ENCODE data around the gene NMS. TPM values are rescaled to one million over a fixed set of nuclear protein-coding genes. Genes with fewer than 3 reads are reported as not detected.

The NMS gene
- total and polyA plus RNA-seq, 2 donors (not counting 1 experiment from before 2014, with no cell fraction given) = not detected

GRCh38 chr2:100460904-100461530 lies 9.3 kb upstream of the NMS start:
- H3K4me2 ChIP-seq (replicated peaks; ENCODE audit: low read depth, low read length, poor library complexity, severe bottlenecking) = no peak overlapping the region
- Mint-ChIP-seq H3K4me3 (no peak overlapping the region), H3K4me1 (no peaks in the 10 kb centered on the region), H3K27ac (no peak overlapping the region), H3K9me3 (ENCODE audit: insufficient read depth) (peaks cover 2% of the 10 kb centered on the region), H3K27me3 (peaks cover 22% of the 10 kb centered on the region)
- H3K79me2 ChIP-seq (ENCODE audit: control insufficient read depth, insufficient read depth, low read length) = no peaks in the 10 kb centered on the region
- DNase-seq (no peak), ATAC-seq (ENCODE audit: low read depth) (no peak)
- POLR2A ChIA-PET = no interaction called here
- no peaks in the 10 kb centered on the region for H4K20me1 ChIP-seq (ENCODE audit: control insufficient read depth, insufficient read depth, low read length, poor library complexity, severe bottlenecking)
- no CpG with 5 or more reads among the region's 1 CpG for WGBS (ENCODE audit: insufficient coverage)
- no peak overlapping the region for H3K27ac ChIP-seq (ENCODE audit: low read length in 2 of 2)
- H3K9me3 ChIP-seq (ENCODE audit: control extremely low read depth in 1 of 3, control insufficient read depth in 2 of 3, insufficient read depth in 1 of 3, low read length in 2 of 3) = peaks cover 3 to 16% (median 3%) of the 10 kb centered on the region in 3 donors
- CTCF ChIA-PET = no interaction called here
- TF ChIP-seq EZH2 (IDR thresholded peaks at IDR 0.05; ENCODE audit: borderline replicate concordance, insufficient read depth, low read depth, low read length, poor library complexity, severe bottlenecking) (no peak), CTCF (IDR thresholded peaks at IDR 0.05) (no peak)
- H3K27me3 ChIP-seq (replicated peaks in 1 of 4; ENCODE audit: control extremely low read depth in 1 of 4, control insufficient read depth in 3 of 4, insufficient read depth in 4 of 4, low read length in 3 of 4) = peaks cover 0 to 7% (median 2%) of the 10 kb centered on the region in 4 experiments
- no peak overlapping the region for H3K9ac ChIP-seq (ENCODE audit: low read length)
- intact Hi-C loops (cut with micrococcal nuclease) = no loop called here
- no peak overlapping the region for H2AFZ ChIP-seq (ENCODE audit: insufficient read depth, low read depth, low read length, poor library complexity, severe bottlenecking)
- no peak overlapping the region for H3K4me3 ChIP-seq (ENCODE audit: control extremely low read depth in 1 of 5, extremely low read depth in 1 of 5, insufficient read depth in 1 of 5, low read depth in 2 of 5, low read length in 4 of 5)
- H3K36me3 ChIP-seq (replicated peaks in 1 of 2; ENCODE audit: control extremely low read depth in 1 of 2, control insufficient read depth in 1 of 2, extremely low read depth in 1 of 2, insufficient read depth in 2 of 2, low read length in 1 of 2) = no peaks in the 10 kb centered on the region
- H3K4me1 ChIP-seq (ENCODE audit: control insufficient read depth in 2 of 2, insufficient read depth in 2 of 2, low read length in 2 of 2) = no peaks in the 10 kb centered on the region

- Histone ChIP-seq H3K4me2 (replicated peaks; ENCODE audit: low read depth, low read length, poor library complexity, severe bottlenecking) (no peak overlapping the region), H3K9me3 (ENCODE audit: control extremely low read depth in 1 of 3, control insufficient read depth in 2 of 3, insufficient read depth in 1 of 3, low read length in 2 of 3) (peaks cover 0 to 4% (median 0%) of the 10 kb centered on the region in 3 donors), H4K20me1 (ENCODE audit: control insufficient read depth, insufficient read depth, low read length, poor library complexity, severe bottlenecking) (no peaks in the 10 kb centered on the region), H3K4me3 (ENCODE audit: control extremely low read depth in 1 of 5, extremely low read depth in 1 of 5, insufficient read depth in 1 of 5, low read depth in 2 of 5, low read length in 4 of 5) (no peak overlapping the region), H3K36me3 (replicated peaks in 1 of 2; ENCODE audit: control extremely low read depth in 1 of 2, control insufficient read depth in 1 of 2, extremely low read depth in 1 of 2, insufficient read depth in 2 of 2, low read length in 1 of 2) (no peaks in the 10 kb centered on the region), H3K4me1 (ENCODE audit: control insufficient read depth in 2 of 2, insufficient read depth in 2 of 2, low read length in 2 of 2) (no peaks in the 10 kb centered on the region), H3K27ac (ENCODE audit: low read length in 2 of 2) (no peak overlapping the region), H3K27me3 (replicated peaks in 1 of 4; ENCODE audit: control extremely low read depth in 1 of 4, control insufficient read depth in 3 of 4, insufficient read depth in 4 of 4, low read length in 3 of 4) (peaks cover 0 to 13% (median 4%) of the 10 kb centered on the region in 4 experiments), H2AFZ (ENCODE audit: insufficient read depth, low read depth, low read length, poor library complexity, severe bottlenecking) (no peak overlapping the region), H3K79me2 (ENCODE audit: control insufficient read depth, insufficient read depth, low read length) (no peaks in the 10 kb centered on the region), H3K9ac (ENCODE audit: low read length) (no peak overlapping the region)
- H3K4me1 Mint-ChIP-seq = no peaks in the 10 kb centered on the region
- no peak for DNase-seq
- POLR2A ChIA-PET = no interaction called here
- intact Hi-C loops (cut with micrococcal nuclease) = no loop called here
- CTCF ChIA-PET = no interaction called here
- no peak overlapping the region for H3K4me3 Mint-ChIP-seq
- no peak for TF ChIP-seq CTCF (IDR thresholded peaks at IDR 0.05)
- no peak for TF ChIP-seq EZH2 (IDR thresholded peaks at IDR 0.05; ENCODE audit: borderline replicate concordance, insufficient read depth, low read depth, low read length, poor library complexity, severe bottlenecking)
- no peaks in the 10 kb centered on the region for H3K9me3 Mint-ChIP-seq (ENCODE audit: insufficient read depth)
- no peak overlapping the region for H3K27ac Mint-ChIP-seq
- WGBS (ENCODE audit: insufficient coverage) = 52% methylated on average over 13 of the region's 16 CpGs
- ATAC-seq (ENCODE audit: low read depth) = no peak
- peaks cover 51% of the 10 kb centered on the region for H3K27me3 Mint-ChIP-seq
Observed at GRCh38 chr2:100470898-100471514, 724 bp downstream of the NMS start.
